HG03175 (cell line): ENCODE measurements around the gene SNX6.
"Not testable (repeated sequence)": the region's sequence is repeated elsewhere in the genome, so short reads cannot be mapped to it uniquely, and the experiment has no call there.

ENCODE experiments used
- ATAC-seq: cut with Tn5 transposase; IDR thresholded peaks from one replicate; pipeline ENCODE4 v1.9.1; 2021; ENCODE audit warnings: mild to moderate bottlenecking, moderate library complexity; ENCODE audit not compliant: unreplicated experiment

Gene SNX6

DNA sequence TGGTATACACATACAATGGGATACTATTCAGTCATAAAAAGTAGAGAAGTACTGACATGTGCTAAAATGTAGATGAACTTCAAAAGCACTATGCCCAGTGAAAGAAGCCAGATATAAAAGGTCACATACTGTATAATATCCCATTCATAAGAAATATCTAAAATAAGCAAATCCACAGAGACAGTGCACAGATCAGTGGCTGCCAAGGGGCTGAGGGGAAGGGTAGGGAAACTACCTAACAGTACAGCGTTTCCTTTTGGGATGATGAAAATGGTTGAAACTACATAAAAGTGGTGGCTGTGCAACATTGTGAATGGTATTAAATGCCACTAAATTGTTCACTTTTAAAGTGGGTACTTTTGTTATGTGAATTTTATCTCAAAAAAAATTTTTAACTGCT, 102.4 kb downstream of the SNX6 start:
- no peak for ATAC-seq

DNA sequence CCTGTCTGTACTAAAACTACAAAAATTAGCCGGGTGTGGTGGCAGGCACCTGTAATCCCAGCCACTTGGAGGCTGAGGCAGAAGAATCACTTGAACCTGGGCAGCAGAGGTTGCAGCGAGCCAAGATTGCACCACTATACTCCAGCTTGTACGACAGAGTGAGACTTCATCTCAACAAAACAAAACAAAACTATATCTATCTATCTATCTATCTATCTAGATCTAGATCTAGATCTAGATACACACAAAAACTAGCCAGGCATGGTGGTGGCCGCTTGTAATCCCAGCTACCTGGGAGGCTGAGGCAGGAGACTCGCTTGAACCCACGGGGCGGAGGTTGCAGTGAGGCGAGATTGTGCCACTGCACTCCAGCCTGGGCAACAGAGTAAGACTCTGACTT, 105.7 kb downstream of the SNX6 start:
- ATAC-seq: not testable (repeated sequence)

DNA sequence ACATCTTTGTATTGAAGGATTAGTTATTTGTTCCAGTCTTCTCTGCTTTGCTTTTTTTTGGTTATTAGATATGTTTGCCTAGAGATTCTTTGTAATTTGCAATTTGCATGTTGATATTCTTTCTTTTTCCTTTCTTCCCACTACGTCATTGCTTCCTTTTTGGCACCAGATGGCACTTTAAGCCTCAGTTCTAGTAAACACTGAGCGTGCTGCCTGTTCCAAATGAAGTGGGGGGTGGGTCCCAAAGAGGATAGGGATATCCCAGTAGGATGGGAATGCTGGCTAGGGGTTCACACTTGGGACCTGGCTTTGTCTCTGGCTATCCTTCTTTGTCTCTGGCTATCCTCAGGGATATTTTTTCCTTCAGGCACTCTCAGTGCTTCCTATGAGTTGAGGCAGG, 107.5 kb downstream of the SNX6 start:
- ATAC-seq: no peak

DNA sequence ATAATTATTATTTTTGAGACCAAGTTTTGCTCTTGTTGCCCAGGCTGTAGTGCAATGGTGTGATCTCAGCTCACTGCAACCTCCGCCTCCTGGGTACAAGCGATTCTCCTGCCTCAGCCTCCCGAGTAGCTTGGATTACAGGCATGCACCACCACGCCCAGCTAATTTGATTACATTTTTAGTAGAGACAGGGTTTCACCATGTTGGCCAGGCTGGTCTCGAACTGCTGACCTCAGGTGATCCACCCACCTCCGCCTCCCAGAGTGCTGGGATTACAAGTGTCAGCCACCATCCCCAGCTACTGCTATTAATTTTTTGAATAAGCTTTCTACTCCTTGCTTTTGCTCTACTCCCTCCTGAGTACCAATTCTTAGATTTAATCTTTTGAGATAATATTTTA, 108.9 kb downstream of the SNX6 start:
- ATAC-seq: not testable (repeated sequence)

DNA sequence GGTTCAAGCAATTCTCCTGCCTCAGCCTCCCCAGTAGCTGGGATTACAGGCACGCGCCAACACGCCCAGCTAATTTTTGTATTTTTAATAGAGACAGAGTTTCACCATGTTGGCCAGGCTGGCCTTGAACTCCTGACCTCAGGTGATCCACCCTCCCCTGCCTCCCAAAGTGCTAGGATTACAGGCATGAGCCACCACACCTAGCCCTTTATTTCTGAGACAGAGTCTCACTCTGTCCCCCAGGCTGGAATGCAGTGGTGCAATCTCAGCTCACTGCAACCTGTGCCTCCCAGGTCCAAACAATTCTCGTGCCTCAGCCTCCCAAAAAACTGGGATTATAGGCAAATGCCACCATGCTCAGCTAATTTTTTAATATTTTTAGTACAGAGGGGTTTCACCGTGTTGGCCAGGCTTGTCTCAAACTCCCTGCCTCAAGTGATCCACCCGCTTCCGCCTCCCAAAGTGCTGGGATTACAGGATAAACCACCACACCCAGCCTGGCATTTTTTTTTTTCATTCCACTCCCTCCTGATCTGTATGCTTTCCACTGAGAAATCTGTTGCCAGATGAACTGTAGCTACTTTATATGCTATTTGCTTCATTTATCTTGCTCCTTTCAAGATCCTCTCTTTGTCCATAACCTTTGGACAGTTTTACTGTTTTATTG, 109.5 kb downstream of the SNX6 start:
- ATAC-seq: not testable (repeated sequence)
